HL-60 (cell line): ENCODE results near the gene KIF14.

Experiments
- CTCF ChIP-seq: IDR thresholded peaks from one replicate; pipeline ENCODE4 v1.5.1; 2011; ENCODE audit warnings: low read length, control low read depth, inconsistent platforms; ENCODE audit not compliant: insufficient read depth
- GABPA ChIP-seq: IDR thresholded peaks from 2 replicates; pipeline ENCODE4 v1.6.1; 2012; ENCODE audit warnings: low read depth
- POLR2AphosphoS5 ChIP-seq: IDR thresholded peaks from 2 replicates; pipeline ENCODE4 v1.6.1; 2012; ENCODE audit warnings: low read depth
- REST ChIP-seq: IDR thresholded peaks from 2 replicates; pipeline ENCODE4 v1.6.1; 2012; ENCODE audit warnings: low read depth; ENCODE audit not compliant: insufficient replicate concordance

- no peak for TF ChIP-seq CTCF
- no peak for TF ChIP-seq REST
- TF ChIP-seq POLR2AphosphoS5: no peak
- no peak for TF ChIP-seq GABPA
Measured at GRCh38 chr1:200668514-200669313, 48.2 kb upstream of the KIF14 start.
